Skeletal muscle satellite cell (primary cell): ENCODE data around the gene PTMS.

Source experiments
- H3K27me3 ChIP-seq: 2 replicates; pipeline ENCODE4 v1.7.0; 2013; ENCODE audit warnings: low read length; ENCODE audit not compliant: control insufficient read depth, insufficient read depth
- H3K36me3 ChIP-seq: 2 replicates; pipeline ENCODE4 v1.7.0; 2013; ENCODE audit warnings: mild to moderate bottlenecking, control low read depth, low read length; ENCODE audit not compliant: insufficient read depth
- H3K4me1 ChIP-seq: 2 replicates; pipeline ENCODE4 v1.7.0; 2013; ENCODE audit warnings: low read length; ENCODE audit not compliant: control insufficient read depth, insufficient read depth
- H3K4me2 ChIP-seq: 2 replicates; pipeline ENCODE4 v1.7.0; 2013; ENCODE audit warnings: mild to moderate bottlenecking, low read length
- H3K4me3 ChIP-seq: 2 replicates; pipeline ENCODE4 v1.7.0; 2013; ENCODE audit warnings: low read length
- H3K9ac ChIP-seq: 2 replicates; pipeline ENCODE4 v1.7.0; 2013; ENCODE audit warnings: mild to moderate bottlenecking, low read depth, low read length, moderate library complexity
- H3K9me3 ChIP-seq: replicated peaks from 2 replicates; pipeline ENCODE4 v1.7.0; 2013; ENCODE audit warnings: mild to moderate bottlenecking, control low read depth, low read length

PTMS gene

DNA sequence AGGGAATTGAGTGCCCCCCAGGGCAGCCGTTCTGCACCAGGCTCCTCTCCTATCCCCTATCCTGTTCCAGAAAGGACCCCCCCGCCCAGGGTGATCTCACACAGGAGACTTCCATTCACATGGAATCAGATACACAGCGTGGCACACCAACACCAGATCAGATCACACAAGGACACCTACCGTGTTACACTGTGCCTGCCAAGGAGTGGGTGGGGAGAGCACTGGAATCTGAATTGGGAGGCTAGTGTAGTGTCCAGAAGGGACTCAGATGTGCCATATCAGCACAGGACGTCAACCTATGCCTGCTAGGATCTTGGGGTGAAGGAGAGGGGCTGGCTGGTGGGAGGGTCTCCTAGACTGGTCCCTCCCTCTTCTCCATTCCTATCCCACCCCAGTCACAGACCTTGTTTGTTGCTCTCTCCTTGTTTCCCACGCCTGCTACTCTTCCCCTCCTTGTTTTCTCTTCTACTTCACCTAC is 2.3 kb downstream of the PTMS start:
- H3K4me2 ChIP-seq: peak overlapping the region; percentile 93
- H3K4me3 ChIP-seq: peak overlapping the region; percentile 98
- H3K36me3 ChIP-seq: peaks cover 28% of the 10 kb centered on the region
- peaks cover 40% of the 10 kb centered on the region for H3K4me1 ChIP-seq
- H3K9me3 ChIP-seq: no peaks in the 10 kb centered on the region
- no peaks in the 10 kb centered on the region for H3K27me3 ChIP-seq
- H3K9ac ChIP-seq: peak overlapping the region; percentile 86

DNA sequence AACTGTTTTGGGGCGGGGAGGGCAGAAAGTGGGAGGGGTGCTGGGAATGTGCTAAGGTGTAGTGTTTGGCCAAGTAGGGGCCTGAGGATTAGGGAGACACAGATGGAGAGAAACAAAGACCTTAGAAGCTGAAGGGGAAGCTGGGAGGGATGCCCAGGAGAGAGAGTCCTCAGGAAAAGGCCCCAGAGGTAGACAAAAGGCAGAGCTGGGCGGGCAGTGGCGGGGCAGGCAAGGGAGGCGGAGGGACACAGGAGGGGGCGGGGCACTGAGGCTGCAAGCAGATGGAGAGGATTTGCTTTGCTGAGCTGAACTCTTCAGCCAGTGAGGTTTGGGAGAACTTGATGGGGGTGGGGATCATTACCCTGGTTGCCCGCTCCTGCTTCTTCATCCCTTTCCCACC is 2.8 kb downstream of the PTMS start:
- Histone ChIP-seq H3K36me3 (peaks cover 28% of the 10 kb centered on the region), H3K4me1 (peaks cover 35% of the 10 kb centered on the region), H3K27me3 (no peaks in the 10 kb centered on the region), H3K4me3 (peak overlapping the region; percentile 98), H3K9me3 (no peaks in the 10 kb centered on the region), H3K9ac (peak overlapping the region; percentile 86), H3K4me2 (peak overlapping the region; percentile 93)

DNA sequence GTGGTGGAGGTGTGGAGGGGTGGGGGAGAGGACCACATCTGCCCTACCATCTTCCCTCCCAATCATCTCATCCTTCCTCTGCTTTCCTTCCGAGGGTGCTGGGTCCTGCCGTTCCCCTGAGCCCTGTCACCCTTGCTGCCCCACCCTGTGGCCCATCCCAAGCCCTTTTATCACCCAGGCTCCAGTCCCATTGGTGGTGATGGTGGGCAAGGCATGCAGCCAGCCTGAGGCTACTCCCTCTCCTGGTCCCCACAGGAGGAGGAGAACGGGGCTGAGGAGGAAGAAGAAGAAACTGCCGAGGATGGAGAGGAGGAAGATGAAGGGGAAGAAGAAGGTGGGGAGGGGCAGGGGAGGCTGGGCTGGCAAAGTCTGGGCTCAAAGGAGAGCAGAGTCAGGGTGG is 3.5 kb downstream of the PTMS start:
- no peaks in the 10 kb centered on the region for H3K27me3 ChIP-seq
- peaks cover 30% of the 10 kb centered on the region for H3K4me1 ChIP-seq
- no peak overlapping the region for H3K9ac ChIP-seq
- peak overlapping the region; percentile 93 for H3K4me2 ChIP-seq
- H3K4me3 ChIP-seq: no peak overlapping the region
- peaks cover 28% of the 10 kb centered on the region for H3K36me3 ChIP-seq
- H3K9me3 ChIP-seq: no peaks in the 10 kb centered on the region

DNA sequence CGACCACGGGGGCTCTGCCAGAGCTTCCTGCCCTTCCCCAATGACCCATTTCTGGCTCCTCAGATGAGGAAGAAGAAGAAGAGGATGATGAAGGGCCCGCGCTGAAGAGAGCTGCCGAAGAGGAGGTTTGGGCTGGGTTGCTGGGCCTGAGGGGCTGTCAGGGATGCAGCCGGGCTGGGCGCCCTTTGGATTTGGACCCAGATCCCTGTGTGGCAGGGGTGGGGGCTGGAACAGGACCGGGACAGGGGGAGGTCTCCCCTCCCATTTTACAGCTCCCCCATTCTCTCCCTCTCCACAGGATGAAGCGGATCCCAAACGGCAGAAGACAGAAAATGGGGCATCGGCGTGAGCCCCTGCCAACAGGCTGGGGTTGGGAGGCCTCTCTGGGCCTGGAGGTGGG is 3.9 kb downstream of the PTMS start:
- H3K4me3 ChIP-seq: no peak overlapping the region
- peaks cover 26% of the 10 kb centered on the region for H3K4me1 ChIP-seq
- H3K9ac ChIP-seq: no peak overlapping the region
- no peaks in the 10 kb centered on the region for H3K9me3 ChIP-seq
- H3K27me3 ChIP-seq: no peaks in the 10 kb centered on the region
- H3K36me3 ChIP-seq: peaks cover 32% of the 10 kb centered on the region
- H3K4me2 ChIP-seq: no peak overlapping the region

DNA sequence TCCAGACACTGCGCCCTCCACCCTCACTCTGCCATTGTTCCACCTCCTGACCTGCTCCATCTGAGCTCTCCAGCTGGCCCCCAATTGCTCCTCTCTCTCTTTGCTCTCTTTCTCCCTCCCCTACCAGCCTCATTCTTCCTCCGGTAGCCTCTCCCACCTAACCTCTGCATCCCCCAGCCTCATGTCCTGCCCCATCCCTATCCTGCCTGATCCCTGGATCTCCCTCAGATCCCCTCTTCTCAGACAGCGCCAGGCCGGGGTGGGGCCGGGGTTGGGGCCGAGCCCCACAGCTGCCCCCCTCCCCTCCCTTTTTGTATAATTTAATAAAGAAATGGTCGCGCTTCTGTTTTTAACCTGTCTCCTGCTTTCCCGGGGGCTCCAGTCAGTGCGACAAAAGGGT is 4.4 kb downstream of the PTMS start:
- peaks cover 20% of the 10 kb centered on the region for H3K4me1 ChIP-seq
- H3K9me3 ChIP-seq: no peaks in the 10 kb centered on the region
- peaks cover 37% of the 10 kb centered on the region for H3K36me3 ChIP-seq
- no peaks in the 10 kb centered on the region for H3K27me3 ChIP-seq
- no peak overlapping the region for H3K4me2 ChIP-seq
- no peak overlapping the region for H3K9ac ChIP-seq
- H3K4me3 ChIP-seq: no peak overlapping the region

DNA sequence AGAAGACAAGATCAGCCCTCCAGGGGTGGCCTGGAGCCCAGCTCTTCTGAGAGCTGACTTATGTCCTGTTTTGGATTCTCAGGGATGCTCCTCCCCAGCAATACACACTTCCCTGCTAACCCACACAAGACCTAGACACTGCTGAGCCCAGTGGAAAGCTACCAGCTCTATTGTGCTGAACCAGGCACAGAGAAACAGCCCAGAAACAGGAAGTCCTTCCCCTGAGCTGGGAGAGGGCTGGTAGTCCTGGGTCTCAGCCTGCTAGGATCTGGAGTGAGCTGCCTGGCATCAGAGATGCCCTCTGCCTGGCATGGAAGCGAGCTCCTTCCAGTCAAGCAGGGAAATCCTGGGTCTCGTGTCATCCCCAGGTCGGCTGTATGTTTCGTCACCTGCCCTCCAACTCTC is 4.9 kb downstream of the PTMS start:
- Histone ChIP-seq H3K27me3 (no peaks in the 10 kb centered on the region), H3K4me2 (no peak overlapping the region), H3K36me3 (peaks cover 42% of the 10 kb centered on the region), H3K4me1 (peaks cover 16% of the 10 kb centered on the region), H3K9ac (no peak overlapping the region), H3K9me3 (no peaks in the 10 kb centered on the region), H3K4me3 (no peak overlapping the region)

- Histone ChIP-seq H3K4me2 (no peak overlapping the region), H3K9ac (no peak overlapping the region), H3K27me3 (no peaks in the 10 kb centered on the region), H3K4me1 (peaks cover 16% of the 10 kb centered on the region), H3K36me3 (peaks cover 44% of the 10 kb centered on the region), H3K9me3 (no peaks in the 10 kb centered on the region), H3K4me3 (no peak overlapping the region)
Observed at GRCh38 chr12:6771509-6772330, 5.6 kb downstream of the PTMS start.

- Histone ChIP-seq H3K9me3 (no peaks in the 10 kb centered on the region), H3K36me3 (peaks cover 44% of the 10 kb centered on the region), H3K4me3 (no peak within 1 kb of the TSS), H3K9ac (no peak within 1 kb of the TSS), H3K4me1 (peaks cover 16% of the 10 kb centered on the region), H3K27me3 (no peaks in the 10 kb centered on the region), H3K4me2 (no peak within 1 kb of the TSS)
Observed at GRCh38 chr12:6772331-6772695, 6.2 kb downstream of the PTMS start, which contains the start of gene LAG3. Gene LAG3, plus strand, starts transcription at chr12:6772520. Its CDS starts 333 bp downstream, at chr12:6772853.

GRCh38 chr12:6772726-6773589 is 6.8 kb downstream of the PTMS start:
- no peak overlapping the region for H3K4me2 ChIP-seq
- no peak overlapping the region for H3K4me3 ChIP-seq
- H3K27me3 ChIP-seq: no peaks in the 10 kb centered on the region
- no peaks in the 10 kb centered on the region for H3K9me3 ChIP-seq
- H3K36me3 ChIP-seq: peaks cover 44% of the 10 kb centered on the region
- no peak overlapping the region for H3K9ac ChIP-seq
- H3K4me1 ChIP-seq: peaks cover 16% of the 10 kb centered on the region

DNA sequence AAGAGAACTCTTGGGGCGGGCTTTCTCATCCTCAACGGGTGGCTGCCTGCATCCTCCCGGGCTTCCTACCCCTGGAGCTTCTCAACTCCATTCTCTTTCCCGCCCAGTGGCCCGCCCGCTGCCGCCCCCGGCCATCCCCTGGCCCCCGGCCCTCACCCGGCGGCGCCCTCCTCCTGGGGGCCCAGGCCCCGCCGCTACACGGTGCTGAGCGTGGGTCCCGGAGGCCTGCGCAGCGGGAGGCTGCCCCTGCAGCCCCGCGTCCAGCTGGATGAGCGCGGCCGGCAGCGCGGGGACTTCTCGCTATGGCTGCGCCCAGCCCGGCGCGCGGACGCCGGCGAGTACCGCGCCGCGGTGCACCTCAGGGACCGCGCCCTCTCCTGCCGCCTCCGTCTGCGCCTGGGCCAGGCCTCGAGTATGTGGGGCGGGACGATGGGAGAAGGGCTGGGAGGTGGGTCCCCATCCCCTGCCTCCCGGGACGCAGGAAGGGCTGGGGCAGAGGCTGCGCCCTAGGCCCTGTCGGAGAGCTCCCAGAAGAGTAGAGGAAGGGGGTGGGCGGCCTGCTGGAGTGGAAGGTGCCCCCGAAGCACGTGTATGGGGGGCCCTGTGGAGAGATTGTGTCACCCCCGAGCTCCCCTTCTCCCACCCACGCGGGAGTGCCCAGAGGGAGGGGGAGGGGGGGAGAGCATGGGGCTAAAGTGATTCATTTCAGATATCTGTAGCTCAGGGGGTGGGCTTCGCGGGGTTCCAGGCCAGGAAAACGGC is 7.6 kb downstream of the PTMS start:
- Histone ChIP-seq H3K9ac (no peak overlapping the region), H3K4me2 (no peak overlapping the region), H3K4me3 (no peak overlapping the region), H3K4me1 (peaks cover 15% of the 10 kb centered on the region), H3K36me3 (peaks cover 44% of the 10 kb centered on the region), H3K27me3 (no peaks in the 10 kb centered on the region), H3K9me3 (no peaks in the 10 kb centered on the region)

DNA sequence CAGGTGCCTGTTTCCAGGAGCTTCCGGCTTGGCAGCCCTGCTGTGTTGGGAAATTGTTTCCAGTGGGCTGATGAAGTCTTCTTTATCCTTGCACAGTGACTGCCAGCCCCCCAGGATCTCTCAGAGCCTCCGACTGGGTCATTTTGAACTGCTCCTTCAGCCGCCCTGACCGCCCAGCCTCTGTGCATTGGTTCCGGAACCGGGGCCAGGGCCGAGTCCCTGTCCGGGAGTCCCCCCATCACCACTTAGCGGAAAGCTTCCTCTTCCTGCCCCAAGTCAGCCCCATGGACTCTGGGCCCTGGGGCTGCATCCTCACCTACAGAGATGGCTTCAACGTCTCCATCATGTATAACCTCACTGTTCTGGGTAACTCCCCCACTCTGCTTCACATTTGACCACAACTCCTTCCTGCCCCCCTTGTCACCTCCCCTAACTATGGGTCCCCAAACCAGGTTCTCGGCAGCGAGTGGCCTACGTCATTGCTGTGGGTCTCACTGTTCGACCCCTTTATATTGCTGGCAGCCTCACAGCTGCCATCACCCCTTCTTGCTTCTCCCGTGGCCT is 8.4 kb downstream of the PTMS start:
- H3K9ac ChIP-seq: no peak overlapping the region
- H3K4me3 ChIP-seq: no peak overlapping the region
- peaks cover 7% of the 10 kb centered on the region for H3K4me1 ChIP-seq
- H3K9me3 ChIP-seq: no peaks in the 10 kb centered on the region
- H3K36me3 ChIP-seq: peaks cover 40% of the 10 kb centered on the region
- H3K27me3 ChIP-seq: no peaks in the 10 kb centered on the region
- H3K4me2 ChIP-seq: no peak overlapping the region
